WTC11 (cell line): ENCODE measurements around the gene PEX5. TPM values are rescaled to one million over a fixed set of nuclear protein-coding genes. Genes with fewer than 3 reads are reported as not detected.

Experiments
- ATAC-seq: fragments of 200-7000 bp; cut with Tn5 transposase; 2 replicates; pipeline ENCODE4 v1.10.0; 2021; ENCODE audit warnings: mild to moderate bottlenecking, moderate library complexity
- CTCF ChIA-PET: fragments of 300-600 bp; sonication (Branson Sonifier 250); formaldehyde crosslinking; loops from one replicate; lab custom pipeline; 2021; ENCODE audit warnings: antibody characterized with exemption; lab: Charles Lee
- POLR2A ChIA-PET: fragments of 350-600 bp; sonication (Branson Sonifier 250); formaldehyde crosslinking; loops from one replicate; lab custom pipeline; 2021; ENCODE audit warnings: antibody characterized with exemption; lab: Charles Lee
- DNase-seq: peaks from one replicate; pipeline ENCODE4 v3.0.0; 2021; ENCODE audit warnings: low spot score
- H3K27ac Mint-ChIP-seq: 2 replicates; pipeline ENCODE4 v1.8.0; 2021; ENCODE audit warnings: mixed read lengths
- H3K27me3 Mint-ChIP-seq: 2 replicates; pipeline ENCODE4 v1.8.0; 2021; ENCODE audit warnings: low read depth, mild to moderate bottlenecking, moderate library complexity, mixed read lengths
- H3K36me3 Mint-ChIP-seq: 2 replicates; pipeline ENCODE4 v1.8.0; 2021; ENCODE audit warnings: mixed read lengths
- H3K4me1 Mint-ChIP-seq: 2 replicates; pipeline ENCODE4 v1.8.0; 2022; ENCODE audit warnings: mixed read lengths
- H3K4me3 Mint-ChIP-seq: 2 replicates; pipeline ENCODE4 v1.8.0; 2021; ENCODE audit warnings: mild to moderate bottlenecking, moderate library complexity, mixed read lengths
- H3K9me3 Mint-ChIP-seq: 2 replicates; pipeline ENCODE4 v1.8.0; 2021; ENCODE audit warnings: mixed read lengths
- MXD4 ChIP-seq: fragments of 250-450 bp; sonication (Bioruptor Pico); IDR thresholded peaks from 2 replicates; pipeline ENCODE4 v1.8.0; 2021; ENCODE audit warnings: mild to moderate bottlenecking, moderate library complexity, borderline replicate concordance
- NR3C1 ChIP-seq: sonication (generic); formaldehyde crosslinking; conservative IDR thresholded peaks from 2 replicates; pipeline ENCODE4 v1.8.1; 2023; ENCODE audit warnings: low read depth, mild to moderate bottlenecking, missing genetic modification reagents
- OVOL2 ChIP-seq: fragments of 250-450 bp; sonication (Bioruptor Pico); IDR thresholded peaks from 2 replicates; pipeline ENCODE4 v1.9.0; 2021; ENCODE audit warnings: mild to moderate bottlenecking, borderline replicate concordance
- PRRX2 ChIP-seq: fragments of 250-450 bp; sonication (Bioruptor Pico); IDR thresholded peaks from 2 replicates; pipeline ENCODE4 v1.8.0; 2021; ENCODE audit warnings: mild to moderate bottlenecking
- SMAD4 ChIP-seq: sonication (generic); formaldehyde crosslinking; IDR thresholded peaks from 2 replicates; pipeline ENCODE4 v1.8.0; 2022; ENCODE audit warnings: mild to moderate bottlenecking, missing genetic modification reagents
- SP1 ChIP-seq: sonication (generic); formaldehyde crosslinking; conservative IDR thresholded peaks from 2 replicates; pipeline ENCODE4 v1.8.1; 2022; ENCODE audit warnings: missing genetic modification reagents
- ZNF232 ChIP-seq: sonication (generic); formaldehyde crosslinking; IDR thresholded peaks from 2 replicates; pipeline ENCODE4 v1.8.0; 2022; ENCODE audit warnings: mild to moderate bottlenecking, missing genetic modification reagents
- ZNF263 ChIP-seq: sonication (generic); formaldehyde crosslinking; IDR thresholded peaks from 2 replicates; pipeline ENCODE4 v1.8.1; 2022; ENCODE audit warnings: low read depth, mild to moderate bottlenecking, moderate library complexity, missing genetic modification reagents
- ZNF423 ChIP-seq: fragments of 250-450 bp; sonication (Bioruptor Pico); IDR thresholded peaks from 2 replicates; pipeline ENCODE4 v2.1.2; 2022; ENCODE audit warnings: mild to moderate bottlenecking, moderate library complexity
- ZNF671 ChIP-seq: fragments of 250-450 bp; sonication (Bioruptor Pico); IDR thresholded peaks from 2 replicates; pipeline ENCODE4 v1.8.0; 2021; ENCODE audit warnings: mild to moderate bottlenecking
- total RNA-seq: library from RNA; stranded (reverse); gene quantifications from 3 replicates; pipeline ENCODE4 v1.2.3, GENCODE V29; 2021
- TF ChIP-seq, protein P1 (sequence below): sonication (generic); formaldehyde crosslinking; IDR thresholded peaks from 2 replicates; pipeline ENCODE4 v1.8.1; 2022; ENCODE audit warnings: low read depth, mild to moderate bottlenecking, moderate library complexity, missing genetic modification reagents, borderline replicate concordance
- TF ChIP-seq, protein P2 (sequence below): fragments of 200-600 bp; IDR thresholded peaks from 2 replicates; pipeline ENCODE4 v1.8.0; 2022; ENCODE audit warnings: antibody characterized with exemption
- TF ChIP-seq, protein P3 (sequence below): fragments of 250-450 bp; sonication (Bioruptor Pico); IDR thresholded peaks from 2 replicates; pipeline ENCODE4 v1.9.0; 2021; ENCODE audit warnings: mild to moderate bottlenecking, borderline replicate concordance
- TF ChIP-seq, protein P4 (sequence below): fragments of 250-450 bp; sonication (Bioruptor Pico); IDR thresholded peaks from 2 replicates; pipeline ENCODE4 v1.8.0; 2021; ENCODE audit warnings: mild to moderate bottlenecking
- TF ChIP-seq, protein P5 (sequence below): sonication (generic); formaldehyde crosslinking; IDR thresholded peaks from 2 replicates; pipeline ENCODE4 v1.8.0; 2023; ENCODE audit warnings: missing genetic modification reagents, mild to moderate bottlenecking, borderline replicate concordance

The PEX5 gene
- total RNA-seq, 1 experiment from 2014 or later: 68.9 TPM

DNA sequence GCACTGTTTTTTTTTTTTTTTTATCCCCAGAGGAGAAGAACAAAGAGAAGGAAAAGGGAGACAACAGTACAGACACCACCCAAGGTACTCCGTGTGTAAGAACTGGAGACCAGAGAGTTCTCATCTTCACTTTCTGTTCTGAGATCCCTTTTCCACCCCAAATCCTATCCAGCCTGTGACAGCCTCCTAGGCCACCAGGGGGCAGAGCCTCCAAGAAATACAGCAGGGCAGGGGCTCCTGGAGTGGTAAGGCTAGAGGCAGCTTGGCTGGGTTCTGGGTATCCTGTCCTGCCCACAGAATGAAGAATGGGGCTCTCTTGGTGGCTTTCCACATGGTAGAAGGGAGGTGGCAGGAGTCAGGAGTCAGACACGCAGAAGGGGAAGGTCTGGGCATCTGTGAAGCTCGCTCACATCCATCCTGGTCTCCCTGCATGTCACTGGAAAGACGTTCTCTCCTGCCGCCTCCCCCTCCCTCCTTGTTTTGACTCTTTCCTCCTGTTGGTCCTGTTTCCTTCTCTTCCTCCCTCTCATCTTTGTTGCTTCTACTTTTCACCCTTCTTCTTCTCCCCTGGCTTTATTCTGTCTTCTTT, 47.3 kb upstream of the PEX5 start:
- ATAC-seq (peak; percentile 95), DNase-seq (peak; percentile 78)
- Mint-ChIP-seq H3K27ac (no peak overlapping the region), H3K27me3 (no peaks in the 10 kb centered on the region), H3K36me3 (peaks cover 2% of the 10 kb centered on the region; the same call in 1 of the 2 replicates), H3K4me1 (no peaks in the 10 kb centered on the region), H3K9me3 (no peaks in the 10 kb centered on the region), H3K4me3 (no peak overlapping the region)
- POLR2A ChIA-PET: no interaction called here
- CTCF ChIA-PET: interaction anchor here (0.5 to 2.3 kb wide), 17 partner anchors 8 to 216 kb away, joined by 3 to 15 read pairs (median 4); no protein-coding TSS in a partner anchor
- TF ChIP-seq, protein P1, sequence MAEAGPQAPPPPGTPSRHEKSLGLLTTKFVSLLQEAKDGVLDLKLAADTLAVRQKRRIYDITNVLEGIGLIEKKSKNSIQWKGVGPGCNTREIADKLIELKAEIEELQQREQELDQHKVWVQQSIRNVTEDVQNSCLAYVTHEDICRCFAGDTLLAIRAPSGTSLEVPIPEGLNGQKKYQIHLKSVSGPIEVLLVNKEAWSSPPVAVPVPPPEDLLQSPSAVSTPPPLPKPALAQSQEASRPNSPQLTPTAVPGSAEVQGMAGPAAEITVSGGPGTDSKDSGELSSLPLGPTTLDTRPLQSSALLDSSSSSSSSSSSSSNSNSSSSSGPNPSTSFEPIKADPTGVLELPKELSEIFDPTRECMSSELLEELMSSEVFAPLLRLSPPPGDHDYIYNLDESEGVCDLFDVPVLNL (CRISPR knock-in tag): no peak
- TF ChIP-seq, protein P2, sequence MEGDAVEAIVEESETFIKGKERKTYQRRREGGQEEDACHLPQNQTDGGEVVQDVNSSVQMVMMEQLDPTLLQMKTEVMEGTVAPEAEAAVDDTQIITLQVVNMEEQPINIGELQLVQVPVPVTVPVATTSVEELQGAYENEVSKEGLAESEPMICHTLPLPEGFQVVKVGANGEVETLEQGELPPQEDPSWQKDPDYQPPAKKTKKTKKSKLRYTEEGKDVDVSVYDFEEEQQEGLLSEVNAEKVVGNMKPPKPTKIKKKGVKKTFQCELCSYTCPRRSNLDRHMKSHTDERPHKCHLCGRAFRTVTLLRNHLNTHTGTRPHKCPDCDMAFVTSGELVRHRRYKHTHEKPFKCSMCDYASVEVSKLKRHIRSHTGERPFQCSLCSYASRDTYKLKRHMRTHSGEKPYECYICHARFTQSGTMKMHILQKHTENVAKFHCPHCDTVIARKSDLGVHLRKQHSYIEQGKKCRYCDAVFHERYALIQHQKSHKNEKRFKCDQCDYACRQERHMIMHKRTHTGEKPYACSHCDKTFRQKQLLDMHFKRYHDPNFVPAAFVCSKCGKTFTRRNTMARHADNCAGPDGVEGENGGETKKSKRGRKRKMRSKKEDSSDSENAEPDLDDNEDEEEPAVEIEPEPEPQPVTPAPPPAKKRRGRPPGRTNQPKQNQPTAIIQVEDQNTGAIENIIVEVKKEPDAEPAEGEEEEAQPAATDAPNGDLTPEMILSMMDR: peak; percentile 86

DNA sequence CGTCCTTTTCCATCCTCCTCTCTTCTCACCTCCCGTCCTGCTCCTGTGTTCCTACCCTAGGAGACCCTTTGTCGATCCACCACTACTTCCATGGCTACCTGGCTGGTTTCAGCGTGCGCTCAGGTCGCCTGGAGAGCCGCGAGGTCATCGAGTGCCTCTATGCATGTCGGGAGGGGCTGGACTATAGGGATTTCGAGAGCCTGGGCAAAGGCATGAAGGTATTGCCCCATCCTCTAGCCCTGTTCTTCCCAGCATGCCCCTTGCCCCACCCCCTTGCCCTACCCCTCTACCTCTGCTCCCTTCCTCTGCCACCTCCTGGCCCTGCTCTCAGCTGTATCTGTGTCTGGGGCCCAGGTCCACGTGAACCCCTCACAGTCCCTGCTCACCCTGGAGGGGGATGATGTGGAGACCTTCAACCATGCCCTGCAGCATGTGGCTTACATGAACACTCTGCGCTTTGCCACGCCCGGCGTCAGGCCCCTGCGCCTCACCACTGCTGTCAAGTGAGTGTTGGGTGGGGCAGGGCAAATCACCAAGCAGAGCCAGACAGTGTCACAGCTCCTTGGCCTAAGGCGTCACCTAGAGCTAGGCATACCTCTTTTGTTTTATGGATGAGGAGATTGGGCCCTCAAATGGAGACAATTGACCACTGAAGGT, 46.5 kb upstream of the PEX5 start:
- CTCF ChIA-PET: interaction anchor here (0.6 to 2.6 kb wide), 13 partner anchors 9 to 217 kb away, joined by 3 to 15 read pairs (median 4); no protein-coding TSS in a partner anchor
- ATAC-seq: no peak
- H3K4me1 Mint-ChIP-seq: no peaks in the 10 kb centered on the region

More for the DNA sequence above, 46.5 kb upstream of the PEX5 start:
- no peak for DNase-seq
- H3K27ac Mint-ChIP-seq: no peak overlapping the region
- no peaks in the 10 kb centered on the region for H3K27me3 Mint-ChIP-seq
- POLR2A ChIA-PET: no interaction called here
- H3K9me3 Mint-ChIP-seq: no peaks in the 10 kb centered on the region
- TF ChIP-seq MXD4 (CRISPR knock-in tag): no peak
- no peak for TF ChIP-seq SMAD4
- TF ChIP-seq, protein P3, sequence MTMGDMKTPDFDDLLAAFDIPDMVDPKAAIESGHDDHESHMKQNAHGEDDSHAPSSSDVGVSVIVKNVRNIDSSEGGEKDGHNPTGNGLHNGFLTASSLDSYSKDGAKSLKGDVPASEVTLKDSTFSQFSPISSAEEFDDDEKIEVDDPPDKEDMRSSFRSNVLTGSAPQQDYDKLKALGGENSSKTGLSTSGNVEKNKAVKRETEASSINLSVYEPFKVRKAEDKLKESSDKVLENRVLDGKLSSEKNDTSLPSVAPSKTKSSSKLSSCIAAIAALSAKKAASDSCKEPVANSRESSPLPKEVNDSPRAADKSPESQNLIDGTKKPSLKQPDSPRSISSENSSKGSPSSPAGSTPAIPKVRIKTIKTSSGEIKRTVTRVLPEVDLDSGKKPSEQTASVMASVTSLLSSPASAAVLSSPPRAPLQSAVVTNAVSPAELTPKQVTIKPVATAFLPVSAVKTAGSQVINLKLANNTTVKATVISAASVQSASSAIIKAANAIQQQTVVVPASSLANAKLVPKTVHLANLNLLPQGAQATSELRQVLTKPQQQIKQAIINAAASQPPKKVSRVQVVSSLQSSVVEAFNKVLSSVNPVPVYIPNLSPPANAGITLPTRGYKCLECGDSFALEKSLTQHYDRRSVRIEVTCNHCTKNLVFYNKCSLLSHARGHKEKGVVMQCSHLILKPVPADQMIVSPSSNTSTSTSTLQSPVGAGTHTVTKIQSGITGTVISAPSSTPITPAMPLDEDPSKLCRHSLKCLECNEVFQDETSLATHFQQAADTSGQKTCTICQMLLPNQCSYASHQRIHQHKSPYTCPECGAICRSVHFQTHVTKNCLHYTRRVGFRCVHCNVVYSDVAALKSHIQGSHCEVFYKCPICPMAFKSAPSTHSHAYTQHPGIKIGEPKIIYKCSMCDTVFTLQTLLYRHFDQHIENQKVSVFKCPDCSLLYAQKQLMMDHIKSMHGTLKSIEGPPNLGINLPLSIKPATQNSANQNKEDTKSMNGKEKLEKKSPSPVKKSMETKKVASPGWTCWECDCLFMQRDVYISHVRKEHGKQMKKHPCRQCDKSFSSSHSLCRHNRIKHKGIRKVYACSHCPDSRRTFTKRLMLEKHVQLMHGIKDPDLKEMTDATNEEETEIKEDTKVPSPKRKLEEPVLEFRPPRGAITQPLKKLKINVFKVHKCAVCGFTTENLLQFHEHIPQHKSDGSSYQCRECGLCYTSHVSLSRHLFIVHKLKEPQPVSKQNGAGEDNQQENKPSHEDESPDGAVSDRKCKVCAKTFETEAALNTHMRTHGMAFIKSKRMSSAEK (CRISPR knock-in tag): no peak
- no peak for TF ChIP-seq NR3C1 (CRISPR knock-in tag)
- no peak for TF ChIP-seq ZNF671 (CRISPR knock-in tag)
- TF ChIP-seq ZNF423 (CRISPR knock-in tag): no peak
- TF ChIP-seq, protein P4, sequence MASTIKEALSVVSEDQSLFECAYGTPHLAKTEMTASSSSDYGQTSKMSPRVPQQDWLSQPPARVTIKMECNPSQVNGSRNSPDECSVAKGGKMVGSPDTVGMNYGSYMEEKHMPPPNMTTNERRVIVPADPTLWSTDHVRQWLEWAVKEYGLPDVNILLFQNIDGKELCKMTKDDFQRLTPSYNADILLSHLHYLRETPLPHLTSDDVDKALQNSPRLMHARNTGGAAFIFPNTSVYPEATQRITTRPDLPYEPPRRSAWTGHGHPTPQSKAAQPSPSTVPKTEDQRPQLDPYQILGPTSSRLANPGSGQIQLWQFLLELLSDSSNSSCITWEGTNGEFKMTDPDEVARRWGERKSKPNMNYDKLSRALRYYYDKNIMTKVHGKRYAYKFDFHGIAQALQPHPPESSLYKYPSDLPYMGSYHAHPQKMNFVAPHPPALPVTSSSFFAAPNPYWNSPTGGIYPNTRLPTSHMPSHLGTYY (CRISPR knock-in tag): no peak
- TF ChIP-seq, protein P5, sequence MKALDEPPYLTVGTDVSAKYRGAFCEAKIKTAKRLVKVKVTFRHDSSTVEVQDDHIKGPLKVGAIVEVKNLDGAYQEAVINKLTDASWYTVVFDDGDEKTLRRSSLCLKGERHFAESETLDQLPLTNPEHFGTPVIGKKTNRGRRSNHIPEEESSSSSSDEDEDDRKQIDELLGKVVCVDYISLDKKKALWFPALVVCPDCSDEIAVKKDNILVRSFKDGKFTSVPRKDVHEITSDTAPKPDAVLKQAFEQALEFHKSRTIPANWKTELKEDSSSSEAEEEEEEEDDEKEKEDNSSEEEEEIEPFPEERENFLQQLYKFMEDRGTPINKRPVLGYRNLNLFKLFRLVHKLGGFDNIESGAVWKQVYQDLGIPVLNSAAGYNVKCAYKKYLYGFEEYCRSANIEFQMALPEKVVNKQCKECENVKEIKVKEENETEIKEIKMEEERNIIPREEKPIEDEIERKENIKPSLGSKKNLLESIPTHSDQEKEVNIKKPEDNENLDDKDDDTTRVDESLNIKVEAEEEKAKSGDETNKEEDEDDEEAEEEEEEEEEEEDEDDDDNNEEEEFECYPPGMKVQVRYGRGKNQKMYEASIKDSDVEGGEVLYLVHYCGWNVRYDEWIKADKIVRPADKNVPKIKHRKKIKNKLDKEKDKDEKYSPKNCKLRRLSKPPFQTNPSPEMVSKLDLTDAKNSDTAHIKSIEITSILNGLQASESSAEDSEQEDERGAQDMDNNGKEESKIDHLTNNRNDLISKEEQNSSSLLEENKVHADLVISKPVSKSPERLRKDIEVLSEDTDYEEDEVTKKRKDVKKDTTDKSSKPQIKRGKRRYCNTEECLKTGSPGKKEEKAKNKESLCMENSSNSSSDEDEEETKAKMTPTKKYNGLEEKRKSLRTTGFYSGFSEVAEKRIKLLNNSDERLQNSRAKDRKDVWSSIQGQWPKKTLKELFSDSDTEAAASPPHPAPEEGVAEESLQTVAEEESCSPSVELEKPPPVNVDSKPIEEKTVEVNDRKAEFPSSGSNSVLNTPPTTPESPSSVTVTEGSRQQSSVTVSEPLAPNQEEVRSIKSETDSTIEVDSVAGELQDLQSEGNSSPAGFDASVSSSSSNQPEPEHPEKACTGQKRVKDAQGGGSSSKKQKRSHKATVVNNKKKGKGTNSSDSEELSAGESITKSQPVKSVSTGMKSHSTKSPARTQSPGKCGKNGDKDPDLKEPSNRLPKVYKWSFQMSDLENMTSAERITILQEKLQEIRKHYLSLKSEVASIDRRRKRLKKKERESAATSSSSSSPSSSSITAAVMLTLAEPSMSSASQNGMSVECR (CRISPR knock-in tag): no peak
- no peak for TF ChIP-seq SP1 (CRISPR knock-in tag)
- TF ChIP-seq OVOL2 (CRISPR knock-in tag): no peak
- TF ChIP-seq PRRX2: no peak
- no peak for TF ChIP-seq ZNF263 (CRISPR knock-in tag)
- no peak for TF ChIP-seq ZNF232 (CRISPR knock-in tag)
- no peak overlapping the region for H3K4me3 Mint-ChIP-seq
- H3K36me3 Mint-ChIP-seq: peaks cover 2% of the 10 kb centered on the region; the same call in 1 of the 2 replicates
